HG03097 (cell line): ENCODE measurements around the gene TAF1B.
A peak's percentile ranks its signal among the peaks of the same experiment; 100 is the strongest.

ENCODE experiments used
- ATAC-seq: cut with Tn5 transposase; IDR thresholded peaks from one replicate; pipeline ENCODE4 v1.9.1; 2021; ENCODE audit not compliant: unreplicated experiment, low FRiP score

The TAF1B gene

GRCh38 chr2:9843229-9844035 lies at the start of gene TAF1B:
TSS of gene TAF1B (plus strand) at chr2:9843474. CDS start at chr2:9843542, 68 bp downstream.
- ATAC-seq: peak; percentile 74

- ATAC-seq: no peak
These were observed 49.2 kb upstream of the TAF1B start for GRCh38 chr2:9793918-9794717.

- ATAC-seq: no peak
These were observed 48.2 kb upstream of the TAF1B start for GRCh38 chr2:9795071-9795470.

GRCh38 chr2:9796056-9797010 lies 46.9 kb upstream of the TAF1B start:
- no peak for ATAC-seq

DNA sequence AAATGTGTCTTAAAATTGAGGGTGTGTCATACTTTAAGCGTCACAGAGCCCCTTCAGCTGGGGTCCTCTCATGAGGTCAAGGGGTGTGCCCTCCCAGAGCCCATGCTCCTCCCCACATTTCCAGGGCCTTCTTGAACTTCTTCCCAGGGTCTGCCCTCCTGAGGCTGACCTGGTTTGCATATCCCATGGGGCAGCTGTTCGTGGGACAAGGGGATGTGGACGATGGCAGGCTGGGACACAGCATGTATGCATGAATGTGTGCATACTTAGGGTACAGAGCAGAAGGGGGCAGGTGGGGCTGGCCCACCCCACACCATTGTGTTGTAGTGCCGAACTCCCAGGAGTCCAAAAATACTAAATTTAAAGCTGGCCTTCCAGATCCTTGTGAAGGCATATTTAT lies 46.2 kb upstream of the TAF1B start:
- ATAC-seq: no peak

DNA sequence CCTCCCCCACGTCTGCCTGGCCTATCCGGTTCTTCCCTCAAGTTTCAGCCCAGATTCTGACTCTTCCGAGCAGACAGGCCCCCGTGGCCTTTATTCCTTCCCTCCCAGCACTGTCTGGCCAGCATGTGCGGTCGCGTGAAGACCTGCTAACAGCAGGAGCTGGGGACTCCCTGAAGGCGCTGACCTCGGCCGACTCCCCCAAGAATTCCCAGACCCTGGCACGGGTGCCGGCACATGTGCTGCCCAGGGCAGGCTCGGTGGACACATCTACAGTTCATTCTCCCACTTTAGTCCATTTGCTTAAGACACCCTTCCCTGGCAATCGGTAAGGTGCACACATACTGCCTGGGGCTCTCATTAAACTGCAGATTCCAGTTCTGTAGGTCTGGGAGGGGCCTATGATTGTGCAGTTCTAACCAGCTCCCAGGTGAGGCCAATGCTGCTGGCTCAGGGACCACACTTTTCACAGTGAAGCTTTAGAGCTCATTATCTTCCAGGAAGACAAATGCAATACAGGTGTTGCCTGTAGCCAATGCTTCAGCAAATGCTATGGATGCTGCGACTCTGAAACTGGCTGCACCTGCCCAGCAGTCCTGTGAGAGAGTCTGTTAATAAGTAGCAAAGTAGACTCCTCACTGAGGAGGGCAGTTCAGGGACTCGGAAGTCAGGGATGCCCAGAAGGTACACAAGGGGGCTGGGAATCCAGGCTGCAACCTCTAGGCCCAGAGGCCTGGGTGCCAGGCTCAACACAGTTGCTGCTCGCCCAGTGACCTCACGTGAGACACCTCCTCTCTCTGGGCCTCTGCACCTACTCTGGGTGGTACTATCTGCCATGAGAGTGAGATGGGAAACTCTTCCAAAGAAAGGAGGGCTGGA lies 45.4 kb upstream of the TAF1B start:
- no peak for ATAC-seq

DNA sequence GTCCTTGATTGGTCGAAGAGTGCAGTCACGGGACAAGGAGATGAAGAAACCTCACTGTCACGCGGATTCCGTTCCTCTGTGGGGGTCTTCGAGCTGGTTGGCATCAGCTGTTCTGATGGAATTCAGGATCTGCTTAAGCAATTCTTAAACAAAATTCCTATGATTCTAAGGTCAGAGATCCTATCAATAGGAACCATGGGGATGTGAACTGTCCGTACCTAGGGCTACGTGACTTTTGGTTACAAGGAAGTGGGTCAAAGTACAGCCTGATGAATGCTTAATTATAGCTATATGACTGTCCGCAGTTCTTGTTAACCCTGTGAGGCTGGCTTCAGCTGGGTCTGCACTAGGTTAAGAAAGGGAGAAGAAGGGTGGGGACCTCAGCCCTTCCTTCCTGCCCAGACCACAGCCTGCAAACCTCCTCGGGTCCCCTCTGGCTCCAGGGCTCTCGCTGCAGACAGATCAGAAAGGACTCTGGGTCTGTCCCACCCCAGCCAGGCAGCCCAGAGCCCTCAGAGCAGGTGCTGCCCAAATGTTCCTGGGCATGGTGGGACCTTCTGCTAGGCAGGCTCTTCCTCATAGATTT lies 44.2 kb upstream of the TAF1B start:
- ATAC-seq: no peak

DNA sequence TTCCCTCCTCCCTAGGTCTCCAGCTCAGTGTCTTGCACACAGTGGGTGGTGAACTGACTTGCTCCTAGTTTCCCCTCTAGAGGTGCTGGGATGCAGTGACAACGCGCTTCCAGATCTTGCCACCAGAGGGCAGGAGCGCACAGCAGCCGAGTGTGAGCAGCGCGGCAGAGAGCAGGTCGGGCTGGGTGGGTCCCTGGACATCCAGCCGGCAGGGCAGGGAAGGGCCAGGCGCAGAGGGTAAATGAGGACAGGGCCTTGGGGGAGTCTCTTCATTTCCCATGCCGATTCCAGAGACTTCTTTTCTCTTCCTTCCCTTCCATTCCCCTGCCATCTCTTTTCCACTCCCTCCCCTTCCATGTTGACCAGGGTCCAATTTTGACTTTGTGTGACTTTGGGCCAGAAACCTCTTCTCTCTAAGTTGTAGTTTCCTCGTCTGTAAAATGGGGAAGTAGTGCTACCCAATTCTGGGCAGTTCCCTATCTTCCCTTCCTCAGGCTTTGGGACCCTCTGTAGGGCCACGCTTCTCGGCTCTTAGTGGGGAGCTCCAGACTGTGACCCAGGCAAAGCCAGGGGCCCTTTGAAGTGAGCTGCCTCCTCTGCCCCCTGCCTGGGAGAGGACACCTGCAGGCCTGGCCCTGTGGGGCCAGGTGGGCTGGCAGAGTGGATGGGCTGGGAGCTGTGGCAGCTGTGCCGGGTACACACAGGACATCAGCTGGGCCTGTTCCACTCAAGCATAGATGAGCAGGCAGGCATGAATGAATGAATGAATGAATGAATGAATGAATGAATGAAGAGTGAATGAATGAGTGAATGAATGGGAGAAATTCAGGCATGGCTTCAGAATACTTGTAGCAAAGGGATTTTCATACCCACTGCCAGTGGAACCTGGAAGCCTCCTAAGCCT lies 43.3 kb upstream of the TAF1B start:
- peak; percentile 74 for ATAC-seq

- ATAC-seq: no peak
These were observed 42.7 kb upstream of the TAF1B start for GRCh38 chr2:9800639-9800974.

GRCh38 chr2:9800975-9801726 lies 42.1 kb upstream of the TAF1B start:
- ATAC-seq: no peak

DNA sequence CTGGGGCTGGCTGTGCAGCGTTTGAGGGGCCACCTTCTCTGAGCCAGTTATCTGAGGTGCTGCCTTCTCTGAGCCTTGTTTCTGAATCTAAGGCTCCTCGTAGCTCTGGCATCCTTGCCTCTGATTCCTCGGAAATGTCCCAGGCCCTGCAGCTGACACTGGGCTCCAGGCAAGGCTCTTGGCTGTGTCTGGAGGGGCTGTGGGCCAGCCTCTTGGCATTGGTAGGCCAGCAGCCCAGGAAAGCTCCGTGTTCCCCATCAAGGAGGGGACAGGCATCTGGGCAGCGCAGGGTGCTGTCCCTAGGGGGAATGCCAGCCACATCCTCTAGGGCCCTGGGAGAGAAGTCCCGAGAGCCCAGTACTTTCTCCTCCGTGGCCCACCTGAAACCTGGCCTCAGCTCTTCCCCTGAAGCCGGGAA lies 40.7 kb upstream of the TAF1B start:
- no peak for ATAC-seq

DNA sequence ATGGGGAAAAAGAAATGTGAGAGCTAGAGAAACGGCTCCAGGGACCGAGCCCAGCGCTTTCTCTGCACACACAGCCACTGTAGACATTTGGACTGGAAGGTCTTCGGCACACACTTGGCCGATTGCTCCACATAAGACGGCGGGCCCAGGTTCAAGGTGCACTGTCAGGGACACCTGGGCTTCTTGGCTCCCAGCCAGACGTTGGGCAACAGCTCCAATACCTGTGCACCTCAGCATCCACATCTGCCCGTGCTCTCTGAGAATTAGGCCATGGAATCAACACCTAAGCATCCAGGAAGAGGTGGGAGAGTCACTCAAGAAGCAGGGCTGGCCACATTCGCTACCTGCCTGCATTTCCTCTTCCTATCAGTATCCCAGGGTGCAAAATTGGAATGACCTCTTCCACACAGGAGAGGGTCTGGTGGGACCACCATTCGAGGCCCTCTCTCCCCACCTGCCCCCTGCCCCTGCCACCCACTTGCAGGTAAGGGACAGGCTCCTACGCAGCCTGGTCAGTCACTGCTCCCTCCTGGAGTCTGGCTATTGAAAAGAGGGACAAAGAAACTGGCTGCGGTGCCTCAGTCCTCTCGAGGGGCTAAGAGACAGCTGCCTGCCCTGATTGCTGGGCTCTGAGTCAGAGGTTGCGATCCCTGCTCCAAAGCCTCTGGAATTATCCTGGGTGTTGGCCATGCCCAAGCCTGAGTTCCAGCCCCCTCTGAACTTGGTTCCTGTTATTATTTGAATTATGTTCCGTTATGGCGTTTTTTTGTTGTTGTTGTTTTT lies 40.1 kb upstream of the TAF1B start:
- ATAC-seq: no peak

DNA sequence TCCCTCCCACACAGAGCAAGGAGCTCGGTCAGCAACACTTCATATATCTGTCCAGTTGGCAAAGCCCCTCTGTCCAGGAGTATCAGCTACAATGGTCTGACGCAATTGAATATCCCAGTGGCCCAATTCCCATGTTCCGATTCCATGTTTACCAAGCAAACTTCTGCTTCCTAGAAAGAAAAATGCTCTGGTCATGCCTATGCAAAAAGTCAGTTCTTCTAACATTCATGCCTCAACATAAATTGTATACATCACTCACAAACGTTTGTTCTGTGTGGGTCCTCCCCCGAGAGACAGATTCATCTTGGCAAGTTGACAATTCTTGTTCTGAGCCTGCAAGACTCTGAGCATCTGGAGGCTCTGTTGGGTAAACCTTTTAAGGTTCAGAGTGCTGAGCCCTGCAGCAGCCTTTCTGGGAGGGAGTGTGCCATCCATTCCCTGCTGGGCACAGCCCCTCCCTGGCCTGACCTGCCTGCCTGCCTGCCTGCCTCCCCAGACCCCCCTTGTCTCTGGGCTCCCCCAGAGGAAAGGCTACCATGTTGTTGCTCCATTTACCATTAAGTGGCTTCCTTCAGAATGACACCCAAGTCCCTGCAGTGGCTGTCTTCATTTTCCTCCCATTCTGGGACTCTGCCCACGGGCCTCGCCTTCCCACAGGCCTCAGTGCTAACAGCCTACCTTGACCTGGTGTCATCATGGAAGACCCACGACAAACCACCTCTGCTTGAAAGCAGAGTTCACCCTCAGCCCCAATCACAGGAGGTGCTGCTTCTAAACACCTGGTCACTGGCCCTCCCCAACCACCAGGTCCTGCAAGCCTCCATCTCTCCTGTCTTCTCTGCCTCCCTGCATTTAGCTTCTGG lies 37.6 kb upstream of the TAF1B start:
- no peak for ATAC-seq

GRCh38 chr2:9806298-9806610 lies 37.0 kb upstream of the TAF1B start:
- ATAC-seq: no peak

- ATAC-seq: no peak
These were observed 36.6 kb upstream of the TAF1B start for GRCh38 chr2:9806656-9807055.

GRCh38 chr2:9807056-9807455 lies 36.2 kb upstream of the TAF1B start:
- no peak for ATAC-seq
